GM12878 (cell line): ENCODE measurements around the gene TEKT2. TPM values are rescaled to one million over a fixed set of nuclear protein-coding genes. Genes with fewer than 3 reads are reported as not detected.

Source experiments
- ATAC-seq: fragments of 200-7000 bp; cut with Tn5 transposase; 3 replicates; pipeline ENCODE4 v1.9.1; 2020; ENCODE audit warnings: mild to moderate bottlenecking, moderate library complexity
- Bru-seq: library from RNA; stranded (reverse); fragments of 400-500 nt; gene quantifications from one replicate; lab custom pipeline; 2021; lab: Mats Ljungman, UMichigan
- BruChase-seq, 2 experiments: library from RNA; stranded (reverse); fragments of 400-500 nt; gene quantifications; one replicate each; lab custom pipeline; 2021; lab: Mats Ljungman, UMichigan
- BruUV-seq: library from RNA; stranded (reverse); fragments of 400-500 nt; replicated peaks from 2 replicates; lab custom pipeline; 2021; lab: Mats Ljungman, UMichigan
- CTCF ChIA-PET: fragments of 300-600 bp; sonication (Branson Sonifier 250); formaldehyde crosslinking; extraction: SDS; loops from one replicate; lab custom pipeline; 2021; ENCODE audit warnings: inconsistent platforms; lab: Yijun Ruan, JAX
- POLR2A ChIA-PET: fragments of 350-600 bp; formaldehyde crosslinking; extraction: SDS; loops from one replicate; lab custom pipeline; 2021; ENCODE audit warnings: inconsistent platforms; lab: Charles Lee
- RAD21 ChIA-PET: fragments of 300-600 bp; sonication (Branson Sonifier 250); formaldehyde crosslinking; loops from one replicate; lab custom pipeline; 2023; ENCODE audit warnings: antibody characterized with exemption; ENCODE audit not compliant: unreplicated experiment; lab: Charles Lee
- SMC1A ChIA-PET: fragments of 300-600 bp; sonication (Branson Sonifier 250); formaldehyde crosslinking; loops from one replicate; lab custom pipeline; 2023; ENCODE audit not compliant: unreplicated experiment, uncharacterized antibody; lab: Charles Lee
- DNase-seq: peaks from one replicate; pipeline ENCODE4 v3.0.0-alpha.2; 2011; ENCODE audit warnings: low read depth, low spot score
- FAIRE-seq: peaks from 3 replicates; lab custom pipeline; 2011; peaks lifted over from hg19 to GRCh38; lab: Jason Lieb, UNC
- H2AFZ ChIP-seq: 2 replicates; pipeline ENCODE4 v1.6.0; 2011; ENCODE audit warnings: low read depth, low read length, control low read depth; ENCODE audit not compliant: control insufficient read depth
- H3K27ac ChIP-seq: 2 replicates; pipeline ENCODE4 v1.5.1; 2011; ENCODE audit warnings: control low read depth; ENCODE audit not compliant: control insufficient read depth, insufficient read depth
- H3K27me3 ChIP-seq, 2 experiments: replicated peaks in 1 of 2; 2 replicates each; pipeline versions ENCODE4 v1.6.0 to v1.6.1; 2011; ENCODE audit warnings: low read length in 1 of 2; ENCODE audit not compliant: control insufficient read depth in 2 of 2, insufficient read depth in 2 of 2
- H3K36me3 ChIP-seq, 2 experiments: 2 replicates each; pipeline ENCODE4 v1.5.1; 2011; ENCODE audit warnings: low read length in 1 of 2; ENCODE audit not compliant: control insufficient read depth in 2 of 2, insufficient read depth in 2 of 2
- H3K4me1 ChIP-seq: 2 replicates; pipeline ENCODE4 v1.6.1; 2011; ENCODE audit warnings: mild to moderate bottlenecking, low read length, moderate library complexity, mixed read lengths; ENCODE audit not compliant: control insufficient read depth, insufficient read depth
- H3K4me2 ChIP-seq: 2 replicates; pipeline ENCODE4 v1.6.0; 2011; ENCODE audit warnings: control low read depth; ENCODE audit not compliant: control insufficient read depth, insufficient read depth
- H3K4me3 ChIP-seq: fragments of 200-600 bp; sonication (generic); 2 replicates; pipeline ENCODE4 v1.5.1; 2016
- H3K79me2 ChIP-seq: 2 replicates; pipeline ENCODE4 v1.6.0; 2011; ENCODE audit warnings: low read length; ENCODE audit not compliant: control insufficient read depth, insufficient read depth
- H3K9ac ChIP-seq: 2 replicates; pipeline ENCODE4 v1.8.0; 2011; ENCODE audit warnings: low read length, control low read depth, mixed read lengths; ENCODE audit not compliant: control insufficient read depth, insufficient read depth
- H3K9me3 ChIP-seq: replicated peaks from 3 replicates; pipeline ENCODE4 v1.5.1; 2011; ENCODE audit warnings: mild to moderate bottlenecking, low read length; ENCODE audit not compliant: control insufficient read depth, insufficient read depth
- H4K20me1 ChIP-seq: 2 replicates; pipeline ENCODE4 v1.6.0; 2011; ENCODE audit not compliant: control insufficient read depth, insufficient read depth
- BMI1 ChIP-seq: fragments of 450-650 bp; IDR thresholded peaks from 2 replicates; pipeline ENCODE4 v1.6.1; 2016; ENCODE audit warnings: mild to moderate bottlenecking, moderate library complexity, borderline replicate concordance
- YBX1 ChIP-seq: fragments of 450-650 bp; IDR thresholded peaks from 2 replicates; pipeline ENCODE4 v1.6.1; 2016; ENCODE audit warnings: antibody characterized with exemption
- WGBS: methylation state at CpG from one replicate; pipeline ENCODE4 v1.1.6; 2016; ENCODE audit warnings: low lambda C conversion rate; ENCODE audit not compliant: insufficient replicate concordance, insufficient coverage; ENCODE audit errors: missing lambda C conversion rate; 5-methylcytosine and 5-hydroxymethylcytosine counted together
- in situ Hi-C: fragments of 300-500 bp; cut with MboI; formaldehyde crosslinking; loops from 9 replicates; pipeline ENCODE4 v1.14.3; 2018; ENCODE audit warnings: mixed read lengths
- intact Hi-C: fragments of 100-400 bp; cut with micrococcal nuclease; formaldehyde crosslinking; loops from one replicate; pipeline ENCODE4 v1.14.2; 2022; ENCODE audit not compliant: unreplicated experiment
- long read RNA-seq, 2 experiments: library from polyadenylated mRNA; unstranded; transcript quantifications; one replicate each; pipeline ENCODE4 v2.0.0, GENCODE V29; 2019 to 2020
- polyA minus RNA-seq, 3 experiments: library from RNA; depleted of rRNA, polyadenylated mRNA; stranded (reverse); fragments of >200 nt; gene quantifications; 2 replicates each; pipeline ENCODE4 v1.2.3, GENCODE V29; 2011
- polyA plus RNA-seq, 11 experiments: library from polyadenylated mRNA; depleted of rRNA in 4 of 11; unstranded in 6 of 11; stranded (reverse) in 5 of 11; fragments of >200 nt; fragmentation: Nextera tagmentation in 4 of 11; fragmentation: Illumina TruSeq in 1 of 11; extraction: Ambion mirVana in 4 of 11; extraction: Trizol in 1 of 11; gene quantifications; 1 replicate in 1 of 11; 2 replicates in 10 of 11; pipeline versions ENCODE4 v1.2.1 to v1.2.3, GENCODE V29; 2011 to 2016; ENCODE audit warnings: inconsistent platforms in 2 of 11, missing spikeins in 2 of 11, low read depth in 1 of 11
- total RNA-seq, 4 experiments: library from RNA; depleted of rRNA in 3 of 4; stranded (reverse); fragments of >200 nt in 3 of 4; fragmentation: Illumina TruSeq in 1 of 4; extraction: Trizol in 1 of 4; gene quantifications; 2 replicates each; pipeline versions ENCODE4 v1.2.1 to v1.2.3, GENCODE V29; 2013 to 2021

TEKT2 gene, protein sequence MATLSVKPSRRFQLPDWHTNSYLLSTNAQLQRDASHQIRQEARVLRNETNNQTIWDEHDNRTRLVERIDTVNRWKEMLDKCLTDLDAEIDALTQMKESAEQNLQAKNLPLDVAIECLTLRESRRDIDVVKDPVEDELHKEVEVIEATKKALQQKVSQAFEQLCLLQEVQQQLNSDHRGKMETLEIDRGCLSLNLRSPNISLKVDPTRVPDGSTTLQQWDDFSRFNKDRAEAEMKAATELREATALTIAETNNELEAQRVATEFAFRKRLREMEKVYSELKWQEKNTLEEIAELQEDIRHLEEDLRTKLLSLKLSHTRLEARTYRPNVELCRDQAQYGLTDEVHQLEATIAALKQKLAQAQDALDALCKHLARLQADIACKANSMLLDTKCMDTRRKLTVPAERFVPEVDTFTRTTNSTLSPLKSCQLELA
- 0.67 TPM in 1 of 2 replicates, not detected in the other for total RNA-seq (2013; cell fraction: nucleolus; rRNA removed)
- not detected in 2 replicates for total RNA-seq (2014; rRNA removed)
- total RNA-seq (2014; rRNA removed; fragmentation: Illumina TruSeq; extraction: Trizol) = not detected in 2 replicates
- total RNA-seq (2021) = not detected in 2 replicates
- not detected for polyA plus RNA-seq (2011; ENCODE audit: low read depth)
- 0.07 TPM in 1 of 2 replicates, not detected in the other for polyA plus RNA-seq (2011; rRNA removed)
- polyA plus RNA-seq (2011; cell fraction: cytosol; rRNA removed) = 0.12 TPM in 1 of 2 replicates, not detected in the other
- polyA plus RNA-seq (2011; cell fraction: nucleus; rRNA removed) = 0.21 TPM in 1 of 2 replicates, not detected in the other
- 0.27 and 0.31 TPM in 2 replicates for polyA plus RNA-seq (2012)
- polyA plus RNA-seq (2014; fragmentation: Illumina TruSeq; extraction: Trizol) = not detected in 2 replicates
- not detected for polyA plus RNA-seq (2014; fragmentation: Nextera tagmentation; extraction: Ambion mirVana)
- not detected in 2 replicates for polyA plus RNA-seq (2014; rRNA removed)
- polyA plus RNA-seq (2016; fragmentation: Nextera tagmentation; extraction: Ambion mirVana) = under 1 TPM in 1 of 2 experiments, not detected in 1; 0.13 TPM
- not detected in 2 replicates for polyA minus RNA-seq (2011; rRNA and poly(A)+ RNA removed)
- polyA minus RNA-seq (2011; cell fraction: cytosol; rRNA and poly(A)+ RNA removed) = not detected in 2 replicates
- polyA minus RNA-seq (2011; cell fraction: nucleus; rRNA and poly(A)+ RNA removed) = not detected in 2 replicates
- Bru-seq, nascent RNA = percentile 23 among the genes with signal in this experiment
- percentile 27 among the genes with signal in this experiment for BruChase-seq, experiment 1, labeled RNA remaining after a 6-hour chase
- percentile 31 among the genes with signal in this experiment for BruChase-seq, experiment 2, labeled RNA remaining after a 2-hour chase
- long read RNA-seq, experiment 1 = 0 reads
- long read RNA-seq, experiment 2 = 0 reads

DNA sequence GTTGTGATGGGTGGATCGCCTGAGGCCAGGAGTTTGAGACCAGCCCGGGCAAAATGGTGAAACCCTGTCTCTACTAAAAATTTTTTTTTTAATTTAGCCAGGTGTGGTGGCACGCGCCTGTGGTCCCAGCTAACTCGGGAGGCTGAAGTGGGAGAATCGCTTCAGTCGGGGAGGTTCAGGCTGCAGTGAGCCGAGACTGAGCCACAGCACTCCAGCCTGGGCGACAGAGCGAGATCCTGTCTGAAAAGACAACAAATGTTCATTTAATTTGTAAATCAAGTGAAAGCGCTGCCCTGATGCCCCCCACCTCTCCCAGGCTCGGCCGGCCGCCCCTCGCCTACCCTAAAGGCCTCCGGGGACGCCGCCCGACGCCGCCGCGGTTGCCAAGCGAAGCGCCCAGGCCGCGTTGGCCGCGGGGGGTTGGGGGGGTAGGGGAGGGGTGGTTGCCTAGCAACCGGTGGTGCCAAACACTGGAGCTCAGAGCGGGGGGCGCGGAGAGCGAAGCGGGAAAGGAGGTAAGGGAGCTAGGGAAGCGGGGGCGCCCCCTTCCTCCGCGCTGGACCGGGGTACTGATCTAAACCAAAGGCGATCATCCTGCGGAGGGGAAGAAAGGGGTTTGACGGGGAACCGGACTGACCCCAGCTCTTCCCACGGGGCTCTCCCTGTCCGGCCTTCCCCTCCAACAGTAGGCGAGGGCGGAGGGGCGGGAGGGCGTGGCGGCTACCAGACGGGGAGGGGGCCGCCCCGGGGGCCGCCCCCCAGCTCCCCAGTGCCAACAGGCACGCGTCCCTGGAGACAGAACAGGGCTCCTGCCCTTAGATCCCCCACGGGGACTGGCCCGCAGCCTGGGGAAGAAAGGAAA is at the start of gene TEKT2:
Gene TEKT2, plus strand, starts transcription at position 460 of the 862 bp plus-strand sequence. CDS start 828 bp downstream, outside the sequence.
- no TSS peak for BruUV-seq
- no peak within 1 kb of the TSS for H3K27ac ChIP-seq
- WGBS = 29% methylated on average over 48 of the region's 59 CpGs
- ChIA-PET SMC1A (no interaction called here), CTCF (no interaction called here), RAD21 (no interaction called here), POLR2A (no interaction called here)
- in situ Hi-C loops (no loop called here), intact Hi-C loops (loop anchor here (10.0 kb wide), 1 partner anchor 199 kb away; the partner anchor contains the start of gene AGO1)
- H3K9me3 ChIP-seq = no peaks in the 10 kb centered on the region
- peaks cover 2% of the 10 kb centered on the region for H3K79me2 ChIP-seq
- peak within 1 kb of the TSS; percentile 32; the same call in 1 of the 2 replicates for H3K4me3 ChIP-seq
- H3K36me3 ChIP-seq = no peaks in the 10 kb centered on the region
- no peaks in the 10 kb centered on the region; the same call in 1 of the 2 replicates for H3K4me1 ChIP-seq
- DNase-seq (no peak), FAIRE-seq (no peak), ATAC-seq (no peak)
- H4K20me1 ChIP-seq = no peaks in the 10 kb centered on the region
- H3K9ac ChIP-seq = no peak within 1 kb of the TSS
- H3K4me2 ChIP-seq = peak within 1 kb of the TSS; percentile 39; the same call in 1 of the 2 replicates
- no peaks in the 10 kb centered on the region; a peak in 1 of 4 replicates for H3K27me3 ChIP-seq
- peak within 1 kb of the TSS; percentile 57 for H2AFZ ChIP-seq
- peak; percentile 73 for TF ChIP-seq BMI1
- no peak for TF ChIP-seq YBX1
